ENCODE data around the gene GON4L.
"Not testable (repeated sequence)": the region's sequence is repeated elsewhere in the genome, so short reads cannot be mapped to it uniquely, and the experiment has no call there.

The GON4L gene

GRCh38 chr1:155745284-155746228 lies 111.5 kb downstream of the GON4L start:
- peak; percentile 96 for DNase-seq (ENCODE audit: low read depth)

GRCh38 chr1:155744711-155745283 lies 112.2 kb downstream of the GON4L start:
- DNase-seq (ENCODE audit: low read depth): no peak

GRCh38 chr1:155741908-155742307 lies 115.1 kb downstream of the GON4L start:
- DNase-seq (ENCODE audit: low read depth): no peak

GRCh38 chr1:155740995-155741394 lies 116.0 kb downstream of the GON4L start:
- DNase-seq (ENCODE audit: low read depth): no peak

- no peak for DNase-seq (ENCODE audit: low read depth)
Observed at GRCh38 chr1:155729031-155729898, 127.7 kb downstream of the GON4L start.

- DNase-seq (ENCODE audit: low read depth): no peak
Observed at GRCh38 chr1:155725142-155725541, 131.9 kb downstream of the GON4L start.

- no peak for DNase-seq (ENCODE audit: low read depth)
Observed at GRCh38 chr1:155719703-155720102, 137.3 kb downstream of the GON4L start.

- not testable (repeated sequence) for DNase-seq (ENCODE audit: low read depth)
Observed at GRCh38 chr1:155718524-155719115, 138.4 kb downstream of the GON4L start.

- DNase-seq (ENCODE audit: low read depth): no peak
Observed at GRCh38 chr1:155717041-155717440, 140.0 kb downstream of the GON4L start.

GRCh38 chr1:155715777-155716176 lies 141.2 kb downstream of the GON4L start:
- DNase-seq (ENCODE audit: low read depth): no peak

- not testable (repeated sequence) for DNase-seq (ENCODE audit: low read depth)
Observed at GRCh38 chr1:155715056-155715455, 142.0 kb downstream of the GON4L start.

GRCh38 chr1:155713075-155713474 lies 143.9 kb downstream of the GON4L start:
- DNase-seq (ENCODE audit: low read depth): no peak

- DNase-seq (ENCODE audit: low read depth): not testable (repeated sequence)
Observed at GRCh38 chr1:155712636-155713035, 144.4 kb downstream of the GON4L start.

GRCh38 chr1:155711457-155711856 lies 145.6 kb downstream of the GON4L start:
- not testable (repeated sequence) for DNase-seq (ENCODE audit: low read depth)

GRCh38 chr1:155709391-155709790 lies 147.6 kb downstream of the GON4L start:
- no peak for DNase-seq (ENCODE audit: low read depth)

- no peak for DNase-seq (ENCODE audit: low read depth)
Observed at GRCh38 chr1:155706139-155706538, 150.9 kb downstream of the GON4L start.

GRCh38 chr1:155704414-155704813 lies 152.6 kb downstream of the GON4L start:
- DNase-seq (ENCODE audit: low read depth): not testable (repeated sequence)

- no peak for DNase-seq (ENCODE audit: low read depth)
Observed at GRCh38 chr1:155703216-155703615, 153.8 kb downstream of the GON4L start.

GRCh38 chr1:155701675-155702074 lies 155.3 kb downstream of the GON4L start:
- not testable (repeated sequence) for DNase-seq (ENCODE audit: low read depth)
